Measurements from ENCODE around the gene COL9A3. TPM values are rescaled to one million over a fixed set of nuclear protein-coding genes. Genes with fewer than 3 reads are reported as not detected.
"Not testable (repeated sequence)": the region's sequence is repeated elsewhere in the genome, so short reads cannot be mapped to it uniquely, and the experiment has no call there.

Gene COL9A3
- polyA plus RNA-seq, 1 donor from 2014 or later, result 3.1 TPM

DNA sequence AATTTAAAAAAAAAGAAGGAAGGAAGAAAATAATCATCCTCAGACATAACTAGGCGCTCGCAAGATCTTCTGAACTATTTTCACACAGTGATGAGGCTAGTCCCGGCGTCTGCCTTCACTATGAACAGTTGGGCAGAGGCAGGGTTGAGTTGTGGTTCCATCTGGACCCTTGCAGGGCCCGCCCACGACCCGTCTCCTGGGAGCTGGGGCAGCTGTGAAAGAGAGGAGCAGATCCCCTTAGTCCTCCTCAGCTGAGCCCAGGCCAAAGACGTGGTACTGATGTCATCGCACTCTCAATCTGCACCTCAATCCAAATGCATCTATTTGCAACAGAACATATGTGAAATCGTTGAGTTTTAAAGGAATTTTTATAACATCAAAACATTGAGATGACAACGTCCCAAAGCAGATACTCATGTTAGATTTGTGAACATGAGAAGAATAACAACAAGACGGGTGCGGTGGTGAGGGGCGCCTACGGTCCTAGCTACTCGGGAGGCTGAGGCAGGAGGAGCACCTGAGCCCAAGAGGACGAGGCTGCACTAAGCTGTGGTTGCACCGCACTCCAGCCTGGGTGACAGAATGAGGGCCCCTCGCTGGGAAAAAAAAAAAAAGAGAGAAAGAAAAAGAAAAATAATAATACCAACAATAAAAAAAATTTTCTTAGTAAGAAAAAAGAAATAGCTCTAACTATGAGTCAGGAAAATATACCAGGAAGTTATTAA, 29.5 kb downstream of the COL9A3 start:
- H3K9ac ChIP-seq (ENCODE audit: low read length), result no peak overlapping the region
- H3K9me3 ChIP-seq (ENCODE audit: low read length), result no peaks in the 10 kb centered on the region
- no peaks in the 10 kb centered on the region for H3K36me3 ChIP-seq (ENCODE audit: insufficient read depth, low read length)
- H3K27me3 ChIP-seq (ENCODE audit: insufficient read depth, low read depth, low read length), result no peaks in the 10 kb centered on the region
- H3F3A ChIP-seq (ENCODE audit: insufficient read depth, low read length, poor library complexity, severe bottlenecking), result no peaks in the 10 kb centered on the region
- H3K4me2 ChIP-seq (ENCODE audit: low read length), result no peak overlapping the region
- no peaks in the 10 kb centered on the region for H4K20me1 ChIP-seq (ENCODE audit: insufficient read depth)
- H3K4me3 ChIP-seq (ENCODE audit: low read length), result no peak overlapping the region
- TF ChIP-seq RAD21 (conservative IDR thresholded peaks at IDR 0.05) (no peak), EZH2 (IDR thresholded peaks at IDR 0.05; ENCODE audit: borderline replicate concordance, insufficient read depth, low read length, poor library complexity, severe bottlenecking) (no peak), POLR2AphosphoS5 (IDR thresholded peaks at IDR 0.05) (no peak), SMC3 (conservative IDR thresholded peaks at IDR 0.05; ENCODE audit: poor library complexity) (no peak), MXI1 (conservative IDR thresholded peaks at IDR 0.05; ENCODE audit: poor library complexity, severe bottlenecking) (no peak), TAF1 (IDR thresholded peaks at IDR 0.05; ENCODE audit: low read depth) (no peak), EP300 (conservative IDR thresholded peaks at IDR 0.05; ENCODE audit: poor library complexity, severe bottlenecking) (no peak)
- TF ChIP-seq, protein P1, sequence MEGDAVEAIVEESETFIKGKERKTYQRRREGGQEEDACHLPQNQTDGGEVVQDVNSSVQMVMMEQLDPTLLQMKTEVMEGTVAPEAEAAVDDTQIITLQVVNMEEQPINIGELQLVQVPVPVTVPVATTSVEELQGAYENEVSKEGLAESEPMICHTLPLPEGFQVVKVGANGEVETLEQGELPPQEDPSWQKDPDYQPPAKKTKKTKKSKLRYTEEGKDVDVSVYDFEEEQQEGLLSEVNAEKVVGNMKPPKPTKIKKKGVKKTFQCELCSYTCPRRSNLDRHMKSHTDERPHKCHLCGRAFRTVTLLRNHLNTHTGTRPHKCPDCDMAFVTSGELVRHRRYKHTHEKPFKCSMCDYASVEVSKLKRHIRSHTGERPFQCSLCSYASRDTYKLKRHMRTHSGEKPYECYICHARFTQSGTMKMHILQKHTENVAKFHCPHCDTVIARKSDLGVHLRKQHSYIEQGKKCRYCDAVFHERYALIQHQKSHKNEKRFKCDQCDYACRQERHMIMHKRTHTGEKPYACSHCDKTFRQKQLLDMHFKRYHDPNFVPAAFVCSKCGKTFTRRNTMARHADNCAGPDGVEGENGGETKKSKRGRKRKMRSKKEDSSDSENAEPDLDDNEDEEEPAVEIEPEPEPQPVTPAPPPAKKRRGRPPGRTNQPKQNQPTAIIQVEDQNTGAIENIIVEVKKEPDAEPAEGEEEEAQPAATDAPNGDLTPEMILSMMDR (IDR thresholded peaks at IDR 0.05; ENCODE audit: poor library complexity, severe bottlenecking), result no peak
- TF ChIP-seq, protein P2, sequence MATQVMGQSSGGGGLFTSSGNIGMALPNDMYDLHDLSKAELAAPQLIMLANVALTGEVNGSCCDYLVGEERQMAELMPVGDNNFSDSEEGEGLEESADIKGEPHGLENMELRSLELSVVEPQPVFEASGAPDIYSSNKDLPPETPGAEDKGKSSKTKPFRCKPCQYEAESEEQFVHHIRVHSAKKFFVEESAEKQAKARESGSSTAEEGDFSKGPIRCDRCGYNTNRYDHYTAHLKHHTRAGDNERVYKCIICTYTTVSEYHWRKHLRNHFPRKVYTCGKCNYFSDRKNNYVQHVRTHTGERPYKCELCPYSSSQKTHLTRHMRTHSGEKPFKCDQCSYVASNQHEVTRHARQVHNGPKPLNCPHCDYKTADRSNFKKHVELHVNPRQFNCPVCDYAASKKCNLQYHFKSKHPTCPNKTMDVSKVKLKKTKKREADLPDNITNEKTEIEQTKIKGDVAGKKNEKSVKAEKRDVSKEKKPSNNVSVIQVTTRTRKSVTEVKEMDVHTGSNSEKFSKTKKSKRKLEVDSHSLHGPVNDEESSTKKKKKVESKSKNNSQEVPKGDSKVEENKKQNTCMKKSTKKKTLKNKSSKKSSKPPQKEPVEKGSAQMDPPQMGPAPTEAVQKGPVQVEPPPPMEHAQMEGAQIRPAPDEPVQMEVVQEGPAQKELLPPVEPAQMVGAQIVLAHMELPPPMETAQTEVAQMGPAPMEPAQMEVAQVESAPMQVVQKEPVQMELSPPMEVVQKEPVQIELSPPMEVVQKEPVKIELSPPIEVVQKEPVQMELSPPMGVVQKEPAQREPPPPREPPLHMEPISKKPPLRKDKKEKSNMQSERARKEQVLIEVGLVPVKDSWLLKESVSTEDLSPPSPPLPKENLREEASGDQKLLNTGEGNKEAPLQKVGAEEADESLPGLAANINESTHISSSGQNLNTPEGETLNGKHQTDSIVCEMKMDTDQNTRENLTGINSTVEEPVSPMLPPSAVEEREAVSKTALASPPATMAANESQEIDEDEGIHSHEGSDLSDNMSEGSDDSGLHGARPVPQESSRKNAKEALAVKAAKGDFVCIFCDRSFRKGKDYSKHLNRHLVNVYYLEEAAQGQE (IDR thresholded peaks at IDR 0.05; ENCODE audit: borderline replicate concordance), result no peak
- H3K79me2 ChIP-seq (replicated peaks; ENCODE audit: insufficient read depth, low read length), result no peaks in the 10 kb centered on the region
- no peaks in the 10 kb centered on the region for H3K9me2 ChIP-seq (ENCODE audit: insufficient read depth, low read length)
- no peak overlapping the region for H3K27ac ChIP-seq (ENCODE audit: low read length)
- no peak overlapping the region for H2AFZ ChIP-seq (ENCODE audit: low read depth, low read length)

DNA sequence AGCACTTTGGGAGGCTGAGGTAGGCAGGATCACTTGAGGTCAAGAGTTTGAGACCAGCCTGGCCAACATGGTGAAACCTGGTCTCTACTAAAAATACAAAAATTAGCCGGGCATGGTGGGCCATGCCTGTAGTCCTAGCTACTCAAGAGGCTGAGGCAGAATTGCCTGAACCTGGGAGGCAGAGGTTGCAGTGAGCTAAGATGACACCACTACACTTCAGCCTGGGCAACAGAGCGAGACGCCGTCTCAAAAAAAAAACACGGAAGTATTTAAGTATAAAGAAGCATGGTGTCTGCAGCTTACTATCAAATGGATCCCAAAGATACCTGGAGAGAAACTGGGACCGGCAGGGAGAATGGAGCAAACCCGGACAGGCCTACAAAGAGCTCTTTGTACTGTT, 32.1 kb downstream of the COL9A3 start:
- H3K36me3 ChIP-seq (ENCODE audit: insufficient read depth, low read length); H3K9me3 ChIP-seq (ENCODE audit: low read length); H3K4me2 ChIP-seq (ENCODE audit: low read length); H3K9me2 ChIP-seq (ENCODE audit: insufficient read depth, low read length); H3K27me3 ChIP-seq (ENCODE audit: insufficient read depth, low read depth, low read length); H3F3A ChIP-seq (ENCODE audit: insufficient read depth, low read length, poor library complexity, severe bottlenecking); H4K20me1 ChIP-seq (ENCODE audit: insufficient read depth); H2AFZ ChIP-seq (ENCODE audit: low read depth, low read length); H3K9ac ChIP-seq (ENCODE audit: low read length); H3K79me2 ChIP-seq (replicated peaks; ENCODE audit: insufficient read depth, low read length); H3K4me3 ChIP-seq (ENCODE audit: low read length); H3K27ac ChIP-seq (ENCODE audit: low read length): not testable (repeated sequence)

Measured in neural cell (in vitro differentiated cells).